NCI-H345 (cell line): ENCODE measurements around the gene SERTAD2.
A peak's percentile ranks its signal among the peaks of the same experiment; 100 is the strongest.

Experiments
- DNase-seq: peaks from one replicate; lab custom pipeline; 2025; lab: John Stamatoyannopoulos, UW

SERTAD2 gene

DNA sequence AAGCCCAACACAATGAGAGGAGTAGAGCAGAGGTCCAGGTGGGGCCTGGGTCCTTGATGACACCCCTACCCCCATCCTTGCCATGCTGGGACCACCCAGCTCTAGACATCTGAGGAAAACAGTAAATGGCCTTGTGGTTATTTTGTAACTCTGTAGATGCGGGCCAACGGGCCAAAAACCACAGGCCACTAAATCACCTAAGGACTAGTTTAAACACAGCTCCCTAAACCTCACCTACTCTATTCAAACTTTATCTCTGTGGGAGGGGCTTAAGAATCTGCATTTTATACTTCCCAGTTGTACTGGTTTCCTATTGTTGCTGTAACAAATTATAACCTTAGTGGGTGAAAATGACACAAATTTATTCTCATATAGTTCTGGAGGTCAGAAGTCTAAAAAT is 19.0 kb upstream of the SERTAD2 start:
- no peak for DNase-seq

DNA sequence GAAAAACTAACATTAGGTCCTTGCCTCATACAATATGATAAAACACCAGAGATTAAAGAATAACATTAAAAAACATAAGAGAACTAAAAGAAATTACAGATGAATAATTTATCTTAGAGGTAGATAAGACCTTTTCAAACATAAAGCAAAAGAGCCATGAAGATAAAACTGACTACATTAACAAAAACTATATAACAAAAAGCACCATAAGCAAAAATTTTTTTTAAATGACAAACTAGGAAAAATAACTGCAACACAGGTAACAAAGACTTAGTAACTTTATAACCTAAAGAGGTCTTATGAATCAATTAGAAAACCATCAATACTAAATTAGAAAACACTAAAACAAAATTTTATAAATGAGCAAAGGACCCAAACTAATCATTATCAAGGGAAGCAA is 16.3 kb upstream of the SERTAD2 start:
- no peak for DNase-seq

DNA sequence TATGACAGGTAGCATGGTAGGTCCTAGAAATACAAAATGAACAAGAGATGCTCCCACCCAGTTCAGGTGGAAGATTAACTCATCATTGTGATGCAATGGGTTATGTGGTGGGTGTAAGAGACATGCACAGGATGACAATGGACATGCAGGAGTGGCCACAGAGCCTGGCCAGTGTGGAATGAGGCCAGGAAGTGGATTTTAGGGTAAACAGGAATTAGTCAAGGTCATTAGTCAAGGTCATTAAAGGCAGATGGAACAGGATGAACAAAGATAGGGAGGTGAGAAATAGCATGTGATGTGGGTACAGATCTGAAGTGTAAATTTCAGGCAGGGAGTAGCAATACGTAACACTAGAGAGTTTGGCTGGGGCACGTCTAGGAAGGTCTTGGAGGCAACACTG is 15.6 kb upstream of the SERTAD2 start:
- no peak for DNase-seq

DNA sequence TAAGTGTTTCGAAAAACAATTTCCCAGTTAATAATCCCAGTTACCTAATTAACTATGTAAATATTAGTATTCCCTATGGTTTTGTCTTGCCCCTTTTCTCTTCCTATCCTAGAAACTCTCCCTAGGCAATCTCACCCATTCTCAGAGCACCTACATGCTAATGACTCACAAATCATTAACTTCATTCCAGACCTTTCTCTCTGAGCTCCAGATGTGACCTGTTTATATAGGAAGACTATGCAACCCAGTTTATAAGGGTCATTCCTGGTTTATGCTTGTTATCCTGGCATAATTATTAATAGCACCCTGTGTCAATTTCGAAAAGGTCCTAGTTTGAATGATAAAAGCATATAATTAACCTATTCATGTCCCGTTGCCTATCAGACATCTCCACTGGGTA is 14.8 kb upstream of the SERTAD2 start:
- DNase-seq = no peak

DNA sequence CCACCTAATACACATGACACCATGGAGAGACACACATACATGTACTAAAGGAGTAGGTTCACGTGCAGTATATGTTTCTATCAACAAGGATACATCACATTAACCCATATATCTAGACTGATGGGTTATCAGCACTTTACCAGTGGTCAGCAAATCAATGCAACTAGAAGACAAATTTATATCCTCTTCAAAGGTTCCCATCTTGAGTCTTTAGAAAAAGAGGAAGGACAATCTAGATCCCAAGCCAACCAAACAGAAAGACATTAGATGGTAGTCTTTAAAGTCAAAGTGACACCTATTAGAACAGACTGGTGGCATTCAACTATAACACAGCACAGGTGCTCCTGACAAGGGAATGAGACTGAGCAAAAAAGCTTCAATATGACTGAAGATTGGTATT is 13.8 kb upstream of the SERTAD2 start:
- DNase-seq = no peak

DNA sequence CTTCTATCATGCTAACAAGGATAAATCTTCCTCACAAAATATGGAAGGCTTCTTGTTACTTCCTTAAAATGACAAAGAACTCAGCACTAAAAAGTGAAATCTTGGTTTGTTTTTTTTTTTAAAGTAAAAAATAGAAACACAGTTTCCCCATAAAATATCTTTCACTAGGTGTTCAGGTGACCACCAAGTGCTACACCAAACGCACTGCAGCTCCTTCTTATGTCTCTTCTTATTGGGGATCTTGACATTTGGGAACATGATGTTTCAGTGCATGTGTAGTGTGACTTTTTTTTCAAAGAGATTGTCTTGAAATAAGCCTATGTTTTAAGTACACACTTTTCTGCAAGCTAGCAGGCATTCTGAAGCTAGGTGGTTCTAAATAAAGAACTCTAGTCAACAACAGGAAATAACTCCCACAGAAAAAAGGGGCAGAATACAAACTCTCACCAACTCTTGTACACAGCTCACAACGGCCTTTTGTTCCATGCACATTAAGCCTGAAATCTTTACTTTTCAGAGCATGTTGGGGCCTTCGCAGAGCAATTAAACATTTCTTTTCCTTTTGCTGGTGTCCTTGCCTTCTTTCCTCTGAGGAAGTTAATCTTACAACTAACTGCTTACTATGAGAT is 13.2 kb upstream of the SERTAD2 start:
- DNase-seq = no peak

DNA sequence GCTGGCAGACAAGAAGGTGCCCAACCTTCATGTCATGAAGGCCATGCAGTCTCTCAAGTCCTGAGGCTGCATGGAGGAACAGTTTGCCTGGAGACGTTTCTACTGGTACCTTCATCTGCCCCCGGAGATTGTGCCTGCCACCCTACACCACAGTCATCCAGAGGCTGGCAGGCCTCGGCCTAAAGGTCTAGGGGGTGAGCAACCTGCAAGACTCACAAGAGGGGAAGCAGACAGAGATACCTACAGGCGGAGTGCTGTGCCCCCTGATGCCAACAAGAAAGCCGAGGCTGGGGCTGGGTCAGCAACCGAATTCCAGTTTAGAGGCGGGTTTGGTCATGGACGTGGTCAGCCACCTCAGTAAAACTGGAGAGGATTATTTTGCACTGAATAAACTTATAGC is 12.0 kb upstream of the SERTAD2 start:
- no peak for DNase-seq

DNA sequence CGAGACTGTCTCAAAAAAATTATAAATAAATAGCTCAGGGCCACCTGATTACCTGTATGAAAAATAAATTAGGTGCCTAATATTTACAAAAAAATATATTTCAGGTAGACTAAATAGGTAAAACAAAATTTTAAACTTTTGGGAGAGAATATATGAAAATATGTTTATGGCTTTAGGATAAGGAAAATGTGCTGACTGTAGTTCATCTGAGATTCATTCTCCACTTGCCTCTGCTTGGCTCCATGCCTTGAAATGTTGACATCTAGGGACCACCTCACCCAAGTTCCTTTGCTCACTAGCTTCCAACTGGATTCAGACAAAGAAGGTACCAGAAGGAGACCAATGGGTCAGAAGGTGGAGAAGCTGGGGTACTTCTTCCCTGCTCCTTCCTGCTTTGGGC is 9.7 kb upstream of the SERTAD2 start:
- DNase-seq = no peak

DNA sequence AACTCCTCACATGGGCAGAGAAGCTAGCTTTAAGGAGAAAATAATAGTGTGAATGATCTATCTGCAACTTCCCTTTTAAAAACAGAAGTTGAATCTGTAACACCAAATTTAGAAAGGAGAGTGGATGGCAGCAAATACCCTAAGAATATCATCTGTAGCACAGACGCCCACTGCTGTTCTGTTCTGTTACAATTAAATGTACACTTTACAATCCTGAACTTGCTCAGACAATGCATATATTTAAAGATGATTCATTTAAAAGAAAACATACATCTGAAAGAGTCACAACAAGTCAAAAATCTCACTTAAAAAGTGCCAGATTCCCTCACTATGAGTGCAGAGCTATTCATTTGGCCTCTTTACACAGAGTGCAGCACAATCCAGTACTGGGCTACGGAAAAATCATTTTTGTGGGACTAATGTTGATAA is 8.0 kb upstream of the SERTAD2 start:
- DNase-seq = no peak

DNA sequence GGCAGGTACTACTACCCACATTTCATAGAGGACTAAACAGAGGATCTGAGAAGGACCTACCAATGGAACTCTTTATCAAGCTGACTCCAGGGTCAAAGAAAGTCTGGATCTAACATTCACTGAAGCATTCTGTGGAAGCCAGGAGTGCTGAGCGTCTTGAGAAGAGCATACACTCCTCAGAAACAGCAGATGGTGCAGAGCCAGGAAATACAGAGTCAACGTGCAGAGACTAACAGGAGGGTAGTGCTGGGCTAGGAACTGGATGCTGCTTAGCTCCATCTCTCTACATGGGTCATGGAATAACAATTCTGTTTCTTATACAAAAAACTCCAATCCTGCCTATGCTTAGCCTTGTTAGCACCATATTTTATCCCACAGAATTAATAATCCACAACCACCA is 5.5 kb upstream of the SERTAD2 start:
- no peak for DNase-seq

DNA sequence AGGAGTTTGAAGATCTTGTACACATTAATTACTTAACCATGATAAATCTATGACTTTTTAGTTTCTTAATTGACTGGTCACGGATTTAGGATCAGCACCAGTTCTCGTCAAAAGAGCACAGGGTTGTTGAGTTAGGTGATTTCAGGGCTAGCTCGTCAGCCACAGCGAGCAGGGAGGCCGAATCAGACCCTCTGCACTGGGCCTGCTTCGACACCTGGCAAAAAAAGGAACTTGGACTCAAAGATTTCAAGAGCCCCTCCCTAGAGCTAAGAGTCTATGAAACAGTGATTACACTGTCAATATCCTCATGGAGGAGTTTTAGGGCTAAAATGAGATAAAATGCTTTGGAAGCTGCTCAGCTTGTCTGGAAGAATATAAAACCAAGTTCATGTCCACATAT is 4.6 kb upstream of the SERTAD2 start:
- no peak for DNase-seq

DNA sequence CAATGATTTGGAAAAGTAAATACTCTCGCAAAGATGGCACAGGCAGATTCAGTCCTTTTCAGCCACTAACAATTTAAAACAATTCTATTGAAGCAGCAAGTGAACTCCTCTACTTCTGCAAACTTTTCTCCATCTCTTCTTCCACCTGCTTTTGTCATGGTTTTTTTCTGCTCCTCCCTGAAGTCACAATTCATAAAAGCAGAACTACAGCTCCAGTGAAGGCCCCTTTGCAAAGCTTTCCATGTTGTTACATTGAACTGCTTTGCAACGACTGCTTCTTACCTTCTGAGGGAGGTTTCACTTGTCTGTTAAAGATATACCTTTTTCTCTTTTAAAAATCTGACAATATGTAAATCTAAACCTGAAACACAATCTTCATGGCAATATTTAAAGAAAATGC is 3.7 kb upstream of the SERTAD2 start:
- no peak for DNase-seq

DNA sequence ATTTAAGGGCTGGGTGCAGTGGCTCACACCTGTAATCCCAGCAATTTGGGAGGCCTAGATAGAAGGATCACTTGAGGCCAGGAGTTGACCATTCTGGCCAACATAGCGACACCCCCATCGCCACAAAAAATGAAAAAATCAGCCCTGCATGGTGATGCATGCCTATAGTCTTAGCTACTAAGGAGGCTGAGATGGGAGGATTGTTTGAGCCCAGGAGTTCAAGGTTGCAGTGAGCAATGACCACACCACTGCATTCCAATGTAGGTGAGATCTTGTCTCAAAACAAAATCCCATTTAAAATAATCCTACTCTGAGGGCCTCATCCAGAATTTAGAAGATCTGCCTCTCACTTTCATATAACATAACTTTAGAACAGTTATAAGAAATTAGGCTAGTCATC is 2.7 kb upstream of the SERTAD2 start:
- DNase-seq = no peak

DNA sequence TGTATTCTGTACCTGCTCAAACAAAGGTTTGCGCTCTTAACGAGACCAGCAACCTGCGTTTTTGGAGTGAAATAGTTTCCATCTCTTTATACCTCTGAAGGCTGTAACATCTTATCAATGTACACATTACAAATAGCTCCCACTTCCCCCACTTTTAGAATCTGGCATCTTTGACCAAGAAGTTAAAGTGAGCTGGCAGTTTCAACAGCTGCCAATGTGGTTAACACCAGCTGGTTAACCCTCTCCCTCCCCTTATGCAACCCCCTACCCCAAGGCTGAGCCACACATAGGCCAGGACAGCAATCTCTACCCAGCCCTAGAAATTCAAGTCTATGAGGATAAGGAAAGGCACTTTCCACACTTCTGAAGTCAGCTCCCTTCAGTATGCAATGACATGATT is 2.2 kb upstream of the SERTAD2 start:
- DNase-seq = no peak

DNA sequence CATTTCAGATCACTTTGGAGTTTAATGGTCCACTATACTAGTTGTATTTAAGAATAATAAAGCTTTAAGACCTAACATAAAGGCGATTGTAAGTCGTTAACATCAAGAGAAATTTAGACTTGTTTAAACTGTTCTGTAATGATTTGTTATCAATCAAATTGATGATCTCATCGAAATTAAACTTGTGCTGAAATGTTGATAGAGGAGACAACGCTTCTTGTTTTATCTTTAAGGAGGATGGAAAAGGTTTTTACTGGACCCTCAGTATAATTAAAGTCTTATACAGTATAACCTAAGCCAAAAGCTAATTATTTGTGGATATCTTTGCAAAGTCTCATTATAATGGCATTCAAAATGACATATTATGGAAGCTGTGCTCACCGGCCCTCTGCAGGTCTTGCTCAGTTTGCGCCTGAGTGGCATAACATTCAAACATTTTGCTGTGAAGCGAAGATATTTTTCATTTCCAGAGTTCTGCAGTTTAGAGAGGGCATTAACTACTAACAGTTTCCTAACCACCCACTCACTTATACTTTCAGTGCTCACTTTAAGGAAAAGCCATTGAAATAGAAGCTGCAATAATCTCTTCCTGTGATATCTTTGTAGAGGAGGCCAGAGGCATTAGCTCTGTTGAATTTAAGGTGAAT is 1.4 kb upstream of the SERTAD2 start:
- peak; percentile 10 for DNase-seq

DNA sequence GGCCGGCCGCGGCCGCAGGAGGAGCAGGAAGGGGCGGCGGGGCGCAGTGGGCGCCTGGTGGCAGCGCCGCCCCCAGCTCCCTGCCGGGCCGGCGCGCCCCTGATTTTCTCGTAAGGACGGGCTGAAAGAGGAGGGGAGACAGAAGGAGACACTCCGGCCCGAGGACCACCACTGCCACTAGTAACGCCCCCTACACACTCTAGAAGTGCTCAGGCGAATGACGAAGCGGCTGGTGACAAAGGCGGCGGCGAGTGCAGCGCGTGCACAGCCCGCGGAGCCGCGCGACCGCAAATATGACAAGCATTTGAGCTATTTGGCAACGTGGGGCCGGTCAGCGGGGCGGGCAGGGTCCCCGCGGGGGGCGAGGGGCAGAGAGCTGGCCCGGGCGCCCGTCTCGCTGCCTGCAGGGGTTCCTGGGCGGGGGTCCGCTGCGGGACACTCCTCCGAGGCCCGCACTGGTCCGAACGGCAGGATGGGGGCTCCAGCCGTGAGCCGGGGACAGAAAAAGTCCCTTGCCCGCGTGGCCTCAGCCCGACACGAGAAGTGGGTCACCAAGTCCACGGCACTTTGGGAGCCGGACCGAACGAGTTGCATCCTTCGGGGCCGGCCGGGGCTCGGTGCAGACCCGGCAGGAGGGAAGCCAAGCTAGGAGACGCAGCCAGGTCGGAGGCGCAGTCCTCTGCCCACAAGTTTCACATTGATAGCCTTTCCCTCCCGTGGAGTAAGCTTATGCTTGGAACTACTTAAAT is 524 bp upstream of the SERTAD2 start:
- DNase-seq = peak; percentile 81

DNA sequence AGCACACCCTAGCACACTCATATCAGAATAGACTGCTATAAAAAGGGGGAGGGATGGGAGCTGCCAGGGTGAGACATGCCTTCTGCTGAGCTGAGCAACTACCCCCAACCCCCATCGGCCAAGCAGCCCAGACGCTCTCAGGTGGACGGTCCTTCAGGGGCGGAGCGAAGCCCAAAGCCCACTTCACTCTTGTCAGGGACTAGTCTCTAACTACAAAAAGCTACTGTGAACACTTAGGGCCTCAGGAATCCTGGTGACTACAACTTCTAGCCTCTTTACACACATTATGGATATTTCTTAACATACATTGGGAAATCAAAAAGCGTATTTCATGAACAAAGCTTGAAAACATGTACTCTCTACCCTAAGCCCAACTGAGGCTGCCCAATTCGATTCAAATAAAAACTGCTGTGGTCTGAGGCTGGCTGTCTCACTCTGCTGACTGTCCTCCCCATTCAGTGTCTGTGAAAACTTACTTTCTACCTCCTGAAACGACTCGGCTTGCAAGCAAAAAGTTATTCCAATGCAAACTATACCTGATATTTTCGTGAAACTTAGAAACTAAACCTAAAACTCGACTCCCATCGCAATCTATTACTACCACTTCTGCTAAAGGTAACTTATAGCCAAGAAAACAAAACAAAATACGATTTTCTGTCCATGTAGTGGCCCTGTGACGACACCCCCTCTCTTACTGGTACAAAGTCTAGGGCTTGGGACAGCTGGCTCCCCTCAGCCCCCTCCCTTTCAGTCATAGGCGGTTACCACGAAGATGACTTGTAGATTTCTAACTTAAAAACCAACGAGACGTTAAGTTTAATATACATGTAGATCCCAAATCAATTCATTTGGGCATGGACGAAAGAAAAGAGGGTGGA is 1.2 kb downstream of the SERTAD2 start:
- DNase-seq = no peak

DNA sequence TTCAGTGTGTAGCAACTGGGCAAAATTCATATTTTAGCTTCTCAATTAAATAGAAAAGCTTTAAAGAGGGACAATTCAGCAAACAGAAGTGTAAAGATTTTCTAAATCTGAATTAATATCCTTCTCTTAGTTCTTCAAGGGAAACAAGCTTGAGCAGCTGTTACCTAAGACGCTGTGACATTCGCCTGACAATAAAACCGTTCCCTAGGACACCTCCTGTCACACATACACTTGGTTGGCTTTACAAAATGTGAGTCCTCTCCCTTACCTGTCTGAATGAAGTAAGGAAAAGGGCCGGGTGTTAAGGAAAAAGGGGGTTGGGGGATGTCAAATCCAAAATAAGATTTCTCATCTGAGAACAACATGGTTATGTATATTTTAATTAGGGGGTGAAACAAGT is 2.1 kb downstream of the SERTAD2 start:
- DNase-seq = no peak

DNA sequence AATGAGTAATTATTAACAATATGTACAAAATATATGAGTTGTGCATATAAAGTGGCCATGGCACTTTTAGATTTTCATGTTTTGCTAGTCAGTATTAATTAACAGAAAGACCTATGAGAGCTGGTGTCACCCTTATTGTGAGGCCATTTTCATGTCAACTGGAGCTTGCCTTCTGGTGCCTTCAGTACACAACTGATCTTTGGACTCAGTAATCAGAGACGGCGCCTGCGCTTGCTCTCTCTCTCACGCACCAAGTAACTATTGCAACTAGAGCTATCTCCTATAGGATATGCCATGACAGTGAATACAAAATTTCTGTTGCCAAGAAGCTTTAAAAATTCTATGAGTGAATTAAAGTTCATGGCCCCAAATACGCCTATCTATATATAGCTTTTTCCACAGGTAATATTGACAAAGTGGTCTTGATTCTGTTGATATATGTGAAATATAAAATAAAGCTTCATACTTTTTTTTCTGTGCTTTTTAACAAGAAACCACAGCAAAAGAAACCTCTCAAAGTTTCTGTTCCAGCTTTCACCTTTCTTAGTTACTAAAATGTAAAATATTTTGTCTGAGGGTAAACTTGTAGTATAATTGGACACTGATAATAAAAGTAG is 2.9 kb downstream of the SERTAD2 start:
- DNase-seq = no peak

DNA sequence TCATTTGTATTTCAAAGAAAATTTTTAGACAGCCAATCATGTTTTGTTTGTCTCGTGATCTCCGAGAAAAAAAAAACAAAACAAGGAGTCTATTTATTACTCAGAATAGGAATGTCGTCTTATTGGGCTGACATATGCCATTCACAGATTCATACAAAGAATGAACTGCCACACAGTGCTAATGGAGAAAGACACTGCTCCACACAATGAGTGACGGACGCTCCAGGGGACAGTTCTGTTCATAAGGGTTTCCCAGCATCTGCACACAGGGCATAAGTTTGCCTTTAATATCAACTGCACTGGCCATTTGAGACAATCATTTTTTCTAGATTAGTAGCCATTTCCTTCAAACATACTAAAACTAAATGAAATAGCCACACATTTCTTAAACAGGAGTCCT is 3.4 kb downstream of the SERTAD2 start:
- DNase-seq = no peak

DNA sequence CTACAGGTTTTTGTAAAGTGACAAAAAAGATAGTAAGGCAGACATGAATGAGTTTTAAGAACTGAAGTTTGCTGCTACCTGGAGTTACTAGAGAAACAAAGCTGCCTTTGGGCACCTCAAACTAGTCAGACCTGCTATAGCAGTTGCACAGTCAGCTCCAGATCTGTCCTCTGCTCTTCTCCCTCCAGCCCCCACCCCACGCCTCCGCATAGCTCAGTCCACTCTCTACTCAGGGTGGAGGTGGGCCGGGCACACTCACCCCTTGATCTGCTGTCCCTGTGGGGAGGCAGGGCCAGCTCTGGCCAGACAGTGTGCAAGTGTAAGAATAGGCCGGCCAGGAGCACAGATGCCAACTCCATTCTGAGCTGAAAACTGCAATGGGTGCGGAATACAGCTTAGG is 4.1 kb downstream of the SERTAD2 start:
- no peak for DNase-seq

DNA sequence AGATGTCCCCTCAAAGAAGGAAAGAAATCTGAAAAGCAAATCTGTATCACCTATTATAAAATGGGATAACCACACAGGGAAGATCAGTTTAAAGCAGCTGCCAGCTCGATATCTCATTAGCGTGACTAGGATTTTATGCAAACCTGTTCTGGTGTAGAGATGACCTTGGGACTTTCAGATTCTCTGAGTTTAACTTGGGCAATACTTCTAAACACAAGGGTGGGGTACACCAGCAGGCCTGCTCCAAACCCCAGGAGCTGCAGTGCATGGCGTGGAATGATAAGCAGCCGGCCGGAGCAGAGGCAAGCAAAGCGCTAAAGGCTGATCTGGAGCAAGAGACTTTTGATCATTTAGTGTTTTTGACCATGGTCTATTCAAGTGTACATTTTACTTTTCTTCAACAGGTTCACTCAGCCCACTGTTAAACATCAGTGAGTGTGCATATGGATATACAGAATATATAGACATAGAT is 4.7 kb downstream of the SERTAD2 start:
- no peak for DNase-seq
